ENCODE results near the gene ASCL3.
"Not testable (repeated sequence)": the region's sequence is repeated elsewhere in the genome, so short reads cannot be mapped to it uniquely, and the experiment has no call there.

Gene ASCL3

DNA sequence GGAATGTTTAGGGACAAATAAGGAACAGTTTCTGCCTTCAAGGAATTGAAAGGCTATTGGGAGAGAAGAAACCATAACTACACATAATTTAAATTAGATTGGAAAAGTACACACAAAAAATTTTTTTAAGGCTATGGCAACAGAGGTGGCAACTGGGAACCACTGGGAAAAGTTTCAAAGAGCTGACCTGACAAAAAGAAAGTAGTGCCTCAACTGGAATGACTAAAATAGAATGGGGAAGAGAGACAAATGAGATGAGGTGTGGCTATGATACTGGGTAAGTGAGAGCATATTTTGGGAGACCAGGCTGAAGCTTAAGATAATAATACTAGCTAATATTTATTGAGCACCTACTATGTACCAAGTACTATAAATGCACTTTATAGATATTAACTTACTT lies 34.7 kb downstream of the ASCL3 start:
- no peak for DNase-seq

DNA sequence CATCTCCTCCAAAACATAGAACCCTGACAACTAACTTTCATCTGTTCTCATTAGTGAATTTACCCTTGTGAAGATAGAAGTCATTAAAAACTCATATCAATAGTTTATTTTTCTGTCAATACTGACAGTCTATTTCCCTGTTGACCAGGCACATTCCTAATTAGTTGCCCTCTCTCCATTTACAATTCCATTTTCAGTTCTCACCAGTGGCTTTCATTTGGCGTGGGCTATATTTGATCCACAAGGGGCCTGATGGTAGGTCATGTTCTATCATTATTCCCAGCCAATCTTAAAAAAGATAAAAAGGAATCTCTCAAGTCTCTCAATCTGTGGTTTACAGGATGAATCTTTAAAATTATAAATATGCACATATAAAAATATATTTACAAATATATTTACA lies 35.7 kb downstream of the ASCL3 start:
- DNase-seq: no peak

DNA sequence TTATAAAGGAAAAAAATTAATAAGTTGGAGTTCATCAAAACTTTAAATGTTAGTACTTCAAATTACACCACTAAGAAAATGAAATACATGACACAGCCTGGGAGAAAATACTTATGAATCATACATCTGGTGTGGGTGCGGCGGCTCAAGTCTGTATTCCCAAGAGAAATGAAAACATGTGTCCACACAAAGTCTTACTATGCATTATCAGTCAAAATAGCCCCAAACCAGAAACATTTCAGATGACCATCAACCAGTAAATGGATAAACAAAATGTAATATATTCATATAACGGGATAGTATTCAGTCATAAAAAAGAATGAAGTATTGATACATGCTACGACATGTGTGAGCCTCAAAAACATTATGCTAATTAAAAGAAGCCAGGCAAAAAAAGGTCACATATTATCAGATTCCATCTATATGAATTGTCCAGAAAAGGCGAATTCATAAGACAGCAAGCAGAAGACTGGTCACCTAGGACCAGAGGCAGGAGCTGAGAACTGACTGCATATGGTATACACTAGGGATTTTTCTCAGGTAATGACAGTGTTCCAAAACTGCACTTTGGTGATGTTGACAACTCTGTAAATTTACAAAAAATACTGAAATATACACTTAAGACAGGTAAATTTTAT lies 37.2 kb downstream of the ASCL3 start:
- no peak for DNase-seq

DNA sequence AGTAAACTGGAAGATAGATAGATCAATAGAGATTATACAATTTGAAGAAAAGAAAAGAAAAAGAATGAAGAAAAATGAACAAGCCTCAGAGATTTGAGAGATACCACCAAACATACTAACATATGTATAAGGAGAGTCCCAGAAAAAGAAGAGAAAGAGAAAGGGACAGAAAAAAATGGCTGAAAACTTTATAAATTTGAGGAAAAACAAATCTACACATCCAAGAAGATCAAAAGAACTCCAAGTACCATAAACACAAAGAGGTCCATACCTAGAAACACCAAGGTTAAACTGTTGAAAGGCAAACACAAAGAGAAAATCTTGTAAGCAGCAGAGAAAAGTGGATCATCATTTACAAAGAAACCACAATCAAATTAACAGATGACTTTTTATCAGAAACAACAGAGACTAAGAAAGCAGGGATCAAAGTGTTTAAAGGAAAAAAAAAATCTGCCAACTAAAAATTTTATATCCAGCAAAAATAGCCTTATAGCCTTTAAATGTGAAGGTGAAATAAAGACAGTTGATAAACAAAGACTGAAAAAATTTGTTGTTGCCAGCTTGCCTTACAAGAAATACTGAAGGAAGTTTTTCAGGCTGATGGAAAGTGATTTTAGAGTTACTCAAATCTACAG lies 43.6 kb downstream of the ASCL3 start:
- no peak for DNase-seq

DNA sequence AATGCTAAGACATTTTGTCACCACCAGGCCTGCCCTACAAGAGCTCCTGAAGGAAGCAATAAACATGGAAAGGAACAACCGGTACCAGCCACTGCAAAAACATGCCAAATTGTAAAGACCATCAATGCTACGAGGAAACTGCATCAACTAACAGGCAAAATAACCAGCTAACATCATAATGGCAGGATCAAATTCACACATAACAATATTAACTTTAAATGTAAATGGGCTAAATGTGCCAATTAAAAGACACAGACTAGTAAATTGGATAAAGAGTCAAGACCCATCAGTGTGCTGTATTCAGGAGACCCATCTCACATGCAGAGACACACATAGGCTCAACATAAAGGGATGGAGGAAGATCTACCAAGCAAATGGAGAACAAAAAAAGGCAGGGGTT lies 51.6 kb downstream of the ASCL3 start:
- DNase-seq: not testable (repeated sequence)
